OCI-LY7 (cell line): Measurements from ENCODE around the gene RARA. TPM values are rescaled to one million over a fixed set of nuclear protein-coding genes. Genes with fewer than 3 reads are reported as not detected.

Source experiments
- Bru-seq: library from RNA; stranded (reverse); fragments of 400-500 nt; gene quantifications from one replicate; lab custom pipeline; 2021; lab: Mats Ljungman, UMichigan
- BruChase-seq, 2 experiments: library from RNA; stranded (reverse); fragments of 400-500 nt; gene quantifications; one replicate each; lab custom pipeline; 2021; lab: Mats Ljungman, UMichigan
- BruUV-seq: library from RNA; stranded (reverse); fragments of 400-500 nt; replicated peaks from 2 replicates; lab custom pipeline; 2021; lab: Mats Ljungman, UMichigan
- CTCF ChIA-PET: fragments of 300-600 bp; sonication (Branson Sonifier 250); formaldehyde crosslinking; loops from one replicate; lab custom pipeline; 2022; ENCODE audit warnings: antibody characterized with exemption; ENCODE audit not compliant: unreplicated experiment; lab: Charles Lee
- POLR2A ChIA-PET: fragments of 300-600 bp; sonication (Branson Sonifier 250); formaldehyde crosslinking; loops from one replicate; lab custom pipeline; 2022; ENCODE audit warnings: antibody characterized with exemption; lab: Charles Lee
- DNase-seq: peaks from one replicate; pipeline ENCODE4 v3.0.0-alpha.2; 2015; ENCODE audit warnings: low spot score
- H2AFZ ChIP-seq: fragments of 200-600 bp; sonication (generic), shearing (Covaris generic); 2 replicates; pipeline ENCODE4 v1.6.1; 2014; ENCODE audit warnings: mild to moderate bottlenecking, antibody characterized with exemption, low read length, moderate library complexity
- H3K27ac ChIP-seq: fragments of 200-600 bp; sonication (generic); 2 replicates; pipeline ENCODE4 v1.5.1; 2014; ENCODE audit warnings: mixed run types, low read depth, mild to moderate bottlenecking, moderate library complexity, low read length, inconsistent platforms; ENCODE audit not compliant: poor library complexity, severe bottlenecking
- H3K36me3 ChIP-seq: fragments of 200-600 bp; sonication (generic); 2 replicates; pipeline ENCODE4 v1.6.1; 2014; ENCODE audit warnings: mild to moderate bottlenecking, antibody characterized with exemption, low read length, moderate library complexity, mixed read lengths; ENCODE audit not compliant: insufficient read depth
- H3K4me1 ChIP-seq: fragments of 200-600 bp; sonication (generic); 2 replicates; pipeline ENCODE4 v1.5.1; 2014; ENCODE audit warnings: mild to moderate bottlenecking, low read length; ENCODE audit not compliant: insufficient read depth, poor library complexity, severe bottlenecking
- H3K4me2 ChIP-seq: fragments of 200-600 bp; sonication (generic); 2 replicates; pipeline ENCODE4 v1.6.1; 2014; ENCODE audit warnings: mild to moderate bottlenecking, low read length
- H3K4me3 ChIP-seq: fragments of 200-600 bp; sonication (generic); 2 replicates; pipeline ENCODE4 v1.5.1; 2014; ENCODE audit warnings: mild to moderate bottlenecking, low read depth, low read length; ENCODE audit not compliant: poor library complexity, severe bottlenecking
- H3K79me2 ChIP-seq: fragments of 200-600 bp; sonication (generic); 2 replicates; pipeline ENCODE4 v1.6.1; 2016; ENCODE audit warnings: low read depth, mild to moderate bottlenecking, low read length, moderate library complexity, mixed read lengths; ENCODE audit not compliant: insufficient read depth
- H3K9me2 ChIP-seq: fragments of 200-600 bp; sonication (generic); 2 replicates; pipeline ENCODE4 v1.6.1; 2016; ENCODE audit warnings: mild to moderate bottlenecking, low read length, mixed read lengths; ENCODE audit not compliant: insufficient read depth
- H3K9me3 ChIP-seq: fragments of 200-600 bp; sonication (generic); 2 replicates; pipeline ENCODE4 v1.6.1; 2014; ENCODE audit warnings: mild to moderate bottlenecking, mixed run types, low read length, mixed read lengths
- H4K20me1 ChIP-seq: fragments of 200-600 bp; sonication (generic); 2 replicates; pipeline ENCODE4 v1.6.1; 2014; ENCODE audit warnings: mild to moderate bottlenecking, antibody characterized with exemption, low read length, moderate library complexity, mixed read lengths; ENCODE audit not compliant: insufficient read depth
- EZH2phosphoT487 ChIP-seq: fragments of 200-600 bp; sonication (generic); IDR thresholded peaks from 2 replicates; pipeline ENCODE4 v1.6.1; 2018; ENCODE audit warnings: low read depth, borderline replicate concordance, mild to moderate bottlenecking, mixed run types, antibody characterized with exemption, low read length, moderate library complexity, mixed read lengths
- intact Hi-C: fragments of 100-400 bp; cut with micrococcal nuclease; formaldehyde crosslinking; loops from one replicate; pipeline ENCODE4 v1.10.0; 2022; ENCODE audit not compliant: unreplicated experiment
- long read RNA-seq: library from polyadenylated mRNA; stranded (forward); transcript quantifications from one replicate; pipeline ENCODE4 v2.0.0, GENCODE V29; 2022
- total RNA-seq, 2 experiments: library from RNA; depleted of rRNA in 1 of 2; stranded (reverse); fragments of >200 nt in 1 of 2; shearing (Covaris generic) in 1 of 2; gene quantifications; 2 replicates each; pipeline ENCODE4 v1.2.3, GENCODE V29; 2014 to 2022
- TF ChIP-seq, protein P1 (sequence below): fragments of 200-600 bp; sonication (generic); conservative IDR thresholded peaks from 2 replicates; pipeline ENCODE4 v1.5.1; 2014; ENCODE audit warnings: mild to moderate bottlenecking, antibody characterized with exemption, low read length, moderate library complexity, mixed read lengths

The RARA gene
- 3.1 and 5.7 TPM in 2 replicates for total RNA-seq (2014; rRNA removed; shearing (Covaris generic))
- total RNA-seq (2022): 8.0 and 8.6 TPM in 2 replicates
- percentile 39 among the genes with signal in this experiment for Bru-seq, nascent RNA
- BruChase-seq, experiment 1, labeled RNA remaining after a 6-hour chase: percentile 40 among the genes with signal in this experiment
- percentile 43 among the genes with signal in this experiment for BruChase-seq, experiment 2, labeled RNA remaining after a 2-hour chase
- long read RNA-seq, partial matches to known transcripts: 0 of 2 reads
- long read RNA-seq, other reads (novel, unspliced or antisense): 0 of 2 reads

DNA sequence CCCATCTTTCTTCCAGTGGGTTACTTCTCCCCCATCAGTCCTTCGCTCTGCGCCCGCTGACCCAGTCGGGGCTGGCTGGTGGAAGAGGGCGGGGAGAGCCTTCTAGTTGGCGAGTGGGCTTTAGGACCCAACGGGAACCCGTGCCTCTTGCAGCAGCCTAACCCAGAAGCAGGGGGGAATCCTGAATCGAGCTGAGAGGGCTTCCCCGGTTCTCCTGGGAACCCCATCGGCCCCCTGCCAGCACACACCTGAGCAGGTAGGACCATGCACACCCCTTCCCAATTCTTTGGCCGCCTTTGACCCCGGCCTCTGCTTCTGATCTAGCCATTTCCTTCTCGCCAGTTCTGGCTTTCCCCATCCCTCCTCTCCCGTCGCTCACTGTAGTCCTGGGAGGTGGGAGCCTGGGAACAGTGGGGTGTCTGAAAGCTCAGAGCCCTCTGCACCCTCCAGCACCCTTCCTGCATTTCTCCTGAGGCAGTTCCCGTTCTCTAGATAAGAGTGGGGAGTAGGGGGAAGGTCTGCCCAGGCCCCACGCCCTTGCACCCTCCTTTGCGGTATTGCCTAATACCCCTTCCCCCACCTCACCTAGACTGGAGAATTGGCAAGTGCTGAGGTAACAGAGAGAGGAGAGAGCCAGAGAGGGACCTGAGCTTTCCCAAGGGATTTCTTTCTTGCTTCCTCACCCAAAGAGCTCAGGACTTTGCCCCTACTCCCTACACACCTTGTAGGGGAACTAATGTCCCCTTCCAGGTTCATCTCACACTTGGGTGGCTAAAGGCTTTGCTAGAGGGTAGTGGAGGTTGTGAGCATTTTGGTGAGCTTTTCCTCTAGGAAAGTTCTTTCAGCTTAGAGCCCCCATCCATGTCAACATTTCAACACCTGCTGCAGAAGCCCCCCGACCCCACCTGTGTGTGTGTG lies at the start of gene RARA:
Gene RARA, plus strand, starts transcription at position 150 of the 918 bp plus-strand sequence. CDS start 22,039 bp downstream, outside the sequence.
- ChIA-PET CTCF (interaction anchor here (0.6 to 1.0 kb wide), 2 partner anchors 10 to 107 kb away, joined by 3 read pairs; no protein-coding TSS in a partner anchor), POLR2A (interaction anchor here (0.5 to 1.0 kb wide), 2 partner anchors 8 to 921 kb away, joined by 3 read pairs; no protein-coding TSS in a partner anchor)
- Histone ChIP-seq H3K27ac (no peak within 1 kb of the TSS), H3K36me3 (peaks cover 12% of the 10 kb centered on the region), H3K4me3 (no peak within 1 kb of the TSS), H4K20me1 (peaks cover under 1% of the 10 kb centered on the region; the same call in 1 of the 2 replicates), H3K4me2 (peak within 1 kb of the TSS; percentile 21; the same call in 1 of the 2 replicates), H3K79me2 (no peaks in the 10 kb centered on the region), H2AFZ (no peak within 1 kb of the TSS), H3K9me2 (no peaks in the 10 kb centered on the region), H3K9me3 (no peaks in the 10 kb centered on the region), H3K4me1 (peaks cover 33% of the 10 kb centered on the region)
- intact Hi-C loops: no loop called here
- DNase-seq: peak; percentile 58
- no peak for TF ChIP-seq EZH2phosphoT487
- TF ChIP-seq, protein P1, sequence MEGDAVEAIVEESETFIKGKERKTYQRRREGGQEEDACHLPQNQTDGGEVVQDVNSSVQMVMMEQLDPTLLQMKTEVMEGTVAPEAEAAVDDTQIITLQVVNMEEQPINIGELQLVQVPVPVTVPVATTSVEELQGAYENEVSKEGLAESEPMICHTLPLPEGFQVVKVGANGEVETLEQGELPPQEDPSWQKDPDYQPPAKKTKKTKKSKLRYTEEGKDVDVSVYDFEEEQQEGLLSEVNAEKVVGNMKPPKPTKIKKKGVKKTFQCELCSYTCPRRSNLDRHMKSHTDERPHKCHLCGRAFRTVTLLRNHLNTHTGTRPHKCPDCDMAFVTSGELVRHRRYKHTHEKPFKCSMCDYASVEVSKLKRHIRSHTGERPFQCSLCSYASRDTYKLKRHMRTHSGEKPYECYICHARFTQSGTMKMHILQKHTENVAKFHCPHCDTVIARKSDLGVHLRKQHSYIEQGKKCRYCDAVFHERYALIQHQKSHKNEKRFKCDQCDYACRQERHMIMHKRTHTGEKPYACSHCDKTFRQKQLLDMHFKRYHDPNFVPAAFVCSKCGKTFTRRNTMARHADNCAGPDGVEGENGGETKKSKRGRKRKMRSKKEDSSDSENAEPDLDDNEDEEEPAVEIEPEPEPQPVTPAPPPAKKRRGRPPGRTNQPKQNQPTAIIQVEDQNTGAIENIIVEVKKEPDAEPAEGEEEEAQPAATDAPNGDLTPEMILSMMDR: no peak
- no TSS peak for BruUV-seq

DNA sequence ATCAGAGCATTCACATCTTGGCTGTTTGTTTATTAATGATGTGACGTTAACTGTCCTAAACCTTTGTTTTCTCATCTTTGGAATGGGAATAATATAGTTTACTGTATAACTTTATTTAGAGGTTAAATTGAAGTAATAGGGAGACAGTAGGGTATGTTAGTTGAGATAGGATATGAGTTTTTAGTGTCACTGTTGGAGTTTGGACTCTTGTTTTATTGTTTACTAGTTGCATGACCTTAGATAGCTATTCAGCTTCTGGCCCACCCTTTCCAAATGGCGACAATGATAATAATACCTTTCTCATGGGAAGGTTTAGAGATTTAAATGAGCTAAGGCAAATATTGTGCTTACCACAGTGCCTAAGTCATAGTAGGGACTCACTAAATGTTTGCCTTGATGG lies 49.5 kb upstream of the RARA start:
- Histone ChIP-seq H3K9me2 (no peaks in the 10 kb centered on the region), H3K4me1 (no peaks in the 10 kb centered on the region), H2AFZ (no peak overlapping the region), H3K9me3 (no peaks in the 10 kb centered on the region), H3K79me2 (no peaks in the 10 kb centered on the region), H3K36me3 (peaks cover 52% of the 10 kb centered on the region), H3K4me3 (no peak overlapping the region), H4K20me1 (no peaks in the 10 kb centered on the region; the same call in 1 of the 2 replicates), H3K27ac (no peak overlapping the region), H3K4me2 (no peak overlapping the region)
- DNase-seq: no peak
- intact Hi-C loops: no loop called here
- BruUV-seq: no TSS peak
- ChIA-PET POLR2A (interaction anchor here (0.6 to 0.7 kb wide), 2 partner anchors 111 to 748 kb away, joined by 4 to 5 read pairs; no protein-coding TSS in a partner anchor), CTCF (no interaction called here)
- no peak for TF ChIP-seq EZH2phosphoT487
- TF ChIP-seq, protein P1: no peak
